DOHH2 (cell line): Measurements from ENCODE around the gene NTMT1.

Experiments used
- EZH2phosphoT487 ChIP-seq: fragments of 200-600 bp; sonication (generic); IDR thresholded peaks from 2 replicates; pipeline ENCODE4 v1.6.1; 2017; ENCODE audit warnings: borderline replicate concordance, mild to moderate bottlenecking, antibody characterized with exemption, low read length, moderate library complexity, mixed read lengths
- TF ChIP-seq, protein P1 (sequence below): fragments of 200-600 bp; sonication (generic); IDR thresholded peaks from one replicate; pipeline ENCODE4 v1.5.1; 2014; ENCODE audit warnings: antibody characterized with exemption, mild to moderate bottlenecking, low read depth, low read length; ENCODE audit not compliant: poor library complexity, severe bottlenecking

DNA sequence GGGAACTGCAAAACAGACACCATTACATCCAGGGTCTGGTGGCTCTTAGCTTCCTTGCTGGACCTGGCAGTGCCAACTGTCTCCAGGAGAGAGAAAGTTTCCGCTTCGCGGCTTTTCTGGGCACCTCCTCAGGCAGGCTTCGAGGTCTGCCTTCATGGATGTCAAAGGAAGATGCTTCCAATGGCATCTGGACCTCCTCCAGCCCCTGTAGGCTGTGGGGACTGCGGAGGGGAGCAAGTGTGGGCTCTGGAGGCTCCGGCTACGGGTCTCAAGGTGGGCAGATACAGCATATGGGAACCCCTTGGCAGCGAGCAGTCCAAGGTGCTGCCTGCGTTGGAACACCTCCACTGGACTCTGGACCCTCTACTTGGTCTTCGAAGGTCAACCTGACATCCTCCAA lies 11.0 kb upstream of the NTMT1 start:
- TF ChIP-seq, protein P1, sequence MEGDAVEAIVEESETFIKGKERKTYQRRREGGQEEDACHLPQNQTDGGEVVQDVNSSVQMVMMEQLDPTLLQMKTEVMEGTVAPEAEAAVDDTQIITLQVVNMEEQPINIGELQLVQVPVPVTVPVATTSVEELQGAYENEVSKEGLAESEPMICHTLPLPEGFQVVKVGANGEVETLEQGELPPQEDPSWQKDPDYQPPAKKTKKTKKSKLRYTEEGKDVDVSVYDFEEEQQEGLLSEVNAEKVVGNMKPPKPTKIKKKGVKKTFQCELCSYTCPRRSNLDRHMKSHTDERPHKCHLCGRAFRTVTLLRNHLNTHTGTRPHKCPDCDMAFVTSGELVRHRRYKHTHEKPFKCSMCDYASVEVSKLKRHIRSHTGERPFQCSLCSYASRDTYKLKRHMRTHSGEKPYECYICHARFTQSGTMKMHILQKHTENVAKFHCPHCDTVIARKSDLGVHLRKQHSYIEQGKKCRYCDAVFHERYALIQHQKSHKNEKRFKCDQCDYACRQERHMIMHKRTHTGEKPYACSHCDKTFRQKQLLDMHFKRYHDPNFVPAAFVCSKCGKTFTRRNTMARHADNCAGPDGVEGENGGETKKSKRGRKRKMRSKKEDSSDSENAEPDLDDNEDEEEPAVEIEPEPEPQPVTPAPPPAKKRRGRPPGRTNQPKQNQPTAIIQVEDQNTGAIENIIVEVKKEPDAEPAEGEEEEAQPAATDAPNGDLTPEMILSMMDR: no peak
- no peak for TF ChIP-seq EZH2phosphoT487
